HEK293T (cell line): ENCODE results near the gene TANK.
"Not testable (repeated sequence)": the region's sequence is repeated elsewhere in the genome, so short reads cannot be mapped to it uniquely, and the experiment has no call there.

Source experiments
- CTCF ChIA-PET: fragments of 350-600 bp; formaldehyde crosslinking; extraction: SDS; loops from one replicate; lab custom pipeline; 2021; ENCODE audit warnings: antibody characterized with exemption, inconsistent platforms; lab: Yijun Ruan, JAX
- POLR2A ChIA-PET: fragments of 350-600 bp; formaldehyde crosslinking; extraction: SDS; loops from one replicate; lab custom pipeline; 2020; ENCODE audit warnings: antibody characterized with exemption, inconsistent platforms; lab: Yijun Ruan, JAX
- DNase-seq: peaks from one replicate; pipeline ENCODE4 v3.0.0; 2012; ENCODE audit warnings: mixed read lengths; ENCODE audit errors: extremely low spot score
- ARNT ChIP-seq: fragments of 450-650 bp; IDR thresholded peaks from 2 replicates; pipeline ENCODE4 v1.6.1; 2017; ENCODE audit warnings: mild to moderate bottlenecking
- BHLHE40 ChIP-seq: fragments of 450-650 bp; IDR thresholded peaks from 2 replicates; pipeline ENCODE4 v1.6.1; 2016; ENCODE audit warnings: mild to moderate bottlenecking, moderate library complexity, borderline replicate concordance
- CTBP1 ChIP-seq: fragments of 450-650 bp; IDR thresholded peaks from 2 replicates; pipeline ENCODE4 v1.6.1; 2016; ENCODE audit warnings: borderline replicate concordance
- ELF4 ChIP-seq: fragments of 450-650 bp; IDR thresholded peaks from 2 replicates; pipeline ENCODE4 v1.6.1; 2017; ENCODE audit warnings: antibody characterized with exemption
- FOXA1 ChIP-seq: fragments of 450-650 bp; IDR thresholded peaks from 2 replicates; pipeline ENCODE4 v1.6.1; 2016; ENCODE audit warnings: mild to moderate bottlenecking
- FOXK2 ChIP-seq: fragments of 450-650 bp; IDR thresholded peaks from 2 replicates; pipeline ENCODE4 v1.6.1; 2016; ENCODE audit warnings: mild to moderate bottlenecking
- FOXM1 ChIP-seq: fragments of 450-650 bp; IDR thresholded peaks from 2 replicates; pipeline ENCODE4 v1.6.1; 2017; ENCODE audit warnings: mild to moderate bottlenecking, borderline replicate concordance
- HDGF ChIP-seq: fragments of 450-650 bp; IDR thresholded peaks from 2 replicates; pipeline ENCODE4 v1.6.1; 2017; ENCODE audit warnings: antibody characterized with exemption, borderline replicate concordance
- L3MBTL2 ChIP-seq: fragments of 450-650 bp; conservative IDR thresholded peaks from 2 replicates; pipeline ENCODE4 v1.6.1; 2016; ENCODE audit warnings: mild to moderate bottlenecking
- LEF1 ChIP-seq: fragments of 450-650 bp; IDR thresholded peaks from 2 replicates; pipeline ENCODE4 v1.6.1; 2017; ENCODE audit warnings: mild to moderate bottlenecking, borderline replicate concordance
- NFRKB ChIP-seq: fragments of 450-650 bp; IDR thresholded peaks from 2 replicates; pipeline ENCODE4 v1.6.1; 2016; ENCODE audit warnings: mild to moderate bottlenecking, moderate library complexity
- SP1 ChIP-seq: fragments of 450-650 bp; IDR thresholded peaks from 2 replicates; pipeline ENCODE4 v1.6.1; 2017
- SUZ12 ChIP-seq: fragments of 450-650 bp; IDR thresholded peaks from 2 replicates; pipeline ENCODE4 v1.6.1; 2016; ENCODE audit warnings: mild to moderate bottlenecking
- TARDBP ChIP-seq: fragments of 450-650 bp; IDR thresholded peaks from 2 replicates; pipeline ENCODE4 v1.6.1; 2016
- ZNF384 ChIP-seq: fragments of 450-650 bp; IDR thresholded peaks from 2 replicates; pipeline ENCODE4 v1.6.1; 2016
- TF ChIP-seq, protein P1 (sequence below): fragments of 450-650 bp; IDR thresholded peaks from 2 replicates; pipeline ENCODE4 v1.6.1; 2016

TANK gene

DNA sequence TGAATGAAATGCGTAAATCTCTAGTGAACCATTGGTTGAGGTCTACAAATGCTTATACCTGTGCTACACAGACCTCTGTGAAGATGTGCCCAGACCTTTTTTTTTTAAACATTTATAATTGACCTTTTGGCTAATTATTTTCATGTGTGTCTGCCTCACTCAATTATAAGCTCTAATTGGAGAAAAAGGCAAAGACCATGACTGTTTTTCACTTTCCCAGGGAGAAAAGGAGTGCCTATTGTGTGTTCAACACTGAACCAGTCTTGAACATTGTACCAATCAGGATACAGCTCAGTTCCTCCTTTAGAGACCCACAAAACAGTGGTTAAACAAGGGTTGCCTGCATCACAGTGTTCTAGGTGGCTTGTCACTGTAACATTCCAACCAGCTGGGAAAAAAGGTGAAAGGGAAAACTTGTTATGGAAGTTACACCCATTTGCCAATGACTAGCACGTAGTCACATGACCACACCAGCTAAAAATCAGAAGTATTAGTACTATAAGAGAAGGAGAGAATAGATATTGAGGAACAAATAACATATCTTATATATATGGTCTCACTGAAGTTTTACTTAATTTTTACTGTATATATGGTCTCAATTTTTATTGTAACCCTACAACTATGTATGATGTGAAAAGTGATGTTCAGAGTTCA is 13.4 kb downstream of the TANK start:
- no peak for DNase-seq
- ChIA-PET POLR2A (no interaction called here), CTCF (no interaction called here)
- TF ChIP-seq HDGF (no peak), FOXA1 (no peak), TARDBP (no peak), FOXK2 (no peak), NFRKB (no peak)

DNA sequence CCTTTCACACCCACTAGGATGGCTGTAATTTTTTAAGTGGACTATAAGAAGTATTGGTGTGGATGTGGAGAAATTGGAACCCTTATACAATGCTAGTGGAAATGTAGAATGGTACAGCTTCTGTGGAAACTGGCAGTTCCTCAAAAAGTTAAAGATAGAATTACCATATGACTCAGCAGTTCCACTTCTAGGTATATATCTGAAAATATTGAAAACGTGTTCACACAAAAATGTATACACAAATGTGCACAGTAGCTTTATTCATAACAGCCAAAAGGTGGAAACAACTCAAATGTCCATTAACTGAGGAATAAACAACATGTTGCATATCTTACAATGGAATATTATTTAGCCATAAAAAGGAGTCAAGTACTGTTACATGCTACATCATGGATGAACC is 17.7 kb downstream of the TANK start:
- CTCF ChIA-PET, result no interaction called here
- TF ChIP-seq FOXA1 (no peak), TARDBP (no peak), CTBP1 (no peak), LEF1 (no peak), FOXK2 (no peak), ZNF384 (no peak), HDGF (no peak), SUZ12 (no peak), ARNT (no peak), FOXM1 (no peak), L3MBTL2 (no peak), SP1 (no peak), BHLHE40 (no peak), NFRKB (no peak), ELF4 (no peak)
- TF ChIP-seq, protein P1, sequence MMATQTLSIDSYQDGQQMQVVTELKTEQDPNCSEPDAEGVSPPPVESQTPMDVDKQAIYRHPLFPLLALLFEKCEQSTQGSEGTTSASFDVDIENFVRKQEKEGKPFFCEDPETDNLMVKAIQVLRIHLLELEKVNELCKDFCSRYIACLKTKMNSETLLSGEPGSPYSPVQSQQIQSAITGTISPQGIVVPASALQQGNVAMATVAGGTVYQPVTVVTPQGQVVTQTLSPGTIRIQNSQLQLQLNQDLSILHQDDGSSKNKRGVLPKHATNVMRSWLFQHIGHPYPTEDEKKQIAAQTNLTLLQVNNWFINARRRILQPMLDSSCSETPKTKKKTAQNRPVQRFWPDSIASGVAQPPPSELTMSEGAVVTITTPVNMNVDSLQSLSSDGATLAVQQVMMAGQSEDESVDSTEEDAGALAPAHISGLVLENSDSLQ, result no peak
- POLR2A ChIA-PET, result no interaction called here
- no peak for DNase-seq

DNA sequence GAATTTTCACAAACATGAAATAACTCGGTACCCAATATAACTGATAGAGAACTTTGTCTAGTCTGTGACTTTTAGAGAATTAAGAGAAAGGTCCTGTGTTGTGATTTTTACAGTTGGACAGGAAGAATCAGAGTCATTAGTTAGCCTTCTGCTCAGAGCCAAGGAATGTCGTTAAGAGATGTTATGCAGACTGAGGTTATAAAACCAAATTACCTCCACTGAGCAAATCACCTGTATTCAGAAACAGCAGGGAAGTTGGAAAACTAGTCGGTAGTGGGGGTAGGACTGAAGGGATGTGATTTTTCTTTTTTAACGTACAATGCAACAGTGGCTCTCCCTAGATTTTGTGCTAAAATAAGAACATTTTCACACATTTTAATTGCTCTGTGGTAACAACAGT is 18.5 kb downstream of the TANK start:
- ChIA-PET CTCF (no interaction called here), POLR2A (no interaction called here)
- no peak for DNase-seq
- TF ChIP-seq SP1 (no peak), CTBP1 (no peak), HDGF (no peak), SUZ12 (no peak), FOXA1 (no peak), ELF4 (no peak), NFRKB (no peak), BHLHE40 (no peak), ARNT (no peak), FOXM1 (no peak), ZNF384 (no peak), L3MBTL2 (no peak), FOXK2 (no peak), TARDBP (no peak), LEF1 (no peak)
- TF ChIP-seq, protein P1, result no peak

DNA sequence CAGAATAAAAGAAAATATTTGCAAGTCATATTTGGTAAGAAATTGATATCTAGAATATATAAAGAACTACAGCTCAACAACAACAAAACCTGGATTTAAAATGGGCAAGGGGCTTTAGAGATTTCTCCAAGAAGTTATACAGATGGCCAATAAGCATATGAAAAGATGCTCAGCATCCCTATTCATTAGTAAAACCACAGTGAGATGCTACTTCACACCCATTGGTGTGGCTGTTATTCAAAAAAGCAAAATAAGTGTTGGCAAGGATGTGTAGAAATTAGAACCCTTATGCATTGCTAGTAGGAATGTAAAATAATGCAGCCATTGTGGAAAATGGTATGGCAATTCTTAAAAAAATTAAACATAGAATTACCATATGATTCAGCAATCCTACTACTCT is 29.8 kb downstream of the TANK start:
- DNase-seq, result no peak
- ChIA-PET CTCF (no interaction called here), POLR2A (no interaction called here)
- TF ChIP-seq ZNF384 (no peak), ARNT (no peak), FOXA1 (no peak), ELF4 (no peak), HDGF (no peak), FOXK2 (no peak)

DNA sequence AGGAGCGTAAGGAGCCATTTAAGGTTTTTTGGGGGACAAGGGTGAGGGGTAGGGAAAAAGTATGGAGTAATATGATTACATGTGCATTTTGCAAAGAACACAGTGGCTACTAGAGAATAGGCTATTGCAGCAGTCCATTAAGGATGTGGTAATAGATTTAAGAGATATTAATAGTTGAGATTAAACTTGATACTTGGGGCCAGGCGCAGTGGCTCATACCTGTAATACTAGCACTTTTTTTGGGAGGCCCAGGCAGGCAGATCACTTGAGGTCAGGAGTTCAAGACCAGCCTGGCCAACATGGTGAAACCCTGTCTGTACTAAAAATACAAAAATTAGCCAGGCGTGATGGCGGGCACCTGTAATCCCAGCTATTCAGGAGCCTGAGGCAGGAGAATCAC is 35.4 kb downstream of the TANK start:
- DNase-seq, POLR2A ChIA-PET, CTCF ChIA-PET: not testable (repeated sequence)

DNA sequence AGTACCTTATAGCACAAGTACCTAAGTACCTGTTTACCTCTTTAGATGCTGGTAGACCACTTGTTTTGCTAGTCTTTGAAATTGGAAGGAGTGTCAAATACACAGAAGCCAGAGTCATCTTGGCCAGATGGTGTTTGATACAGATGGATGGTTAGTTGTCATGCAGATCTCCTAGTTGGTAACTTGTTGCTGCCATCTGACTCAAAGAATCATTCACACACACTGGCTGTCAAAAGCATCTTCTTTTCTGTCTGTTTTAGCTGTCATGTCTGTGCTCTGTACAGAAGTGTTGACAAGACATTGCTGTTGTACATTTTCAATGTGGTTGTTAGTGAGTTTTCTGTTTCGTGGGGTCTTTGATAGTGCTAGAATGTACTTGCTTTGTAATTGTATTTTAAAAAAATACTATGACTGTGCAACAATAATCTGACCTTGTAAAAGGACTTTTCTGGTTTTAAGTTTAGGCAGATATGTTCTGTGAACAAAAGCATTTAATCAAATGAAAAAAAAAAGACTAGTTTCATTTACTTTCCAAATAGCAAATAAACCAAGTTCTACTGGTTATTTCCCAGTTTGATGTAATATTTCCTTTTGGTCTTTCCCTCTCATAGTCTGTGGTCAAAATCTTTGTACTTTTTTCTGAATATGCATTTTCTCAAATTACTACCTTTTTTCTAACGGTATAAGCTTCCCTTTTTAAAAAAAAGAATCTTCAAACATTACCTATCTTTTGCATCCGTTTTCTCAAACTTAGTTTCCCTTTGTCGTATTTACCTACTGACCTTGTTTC is 39.9 kb downstream of the TANK start:
- CTCF ChIA-PET, result no interaction called here
- no peak for DNase-seq
- POLR2A ChIA-PET, result no interaction called here
- no peak for TF ChIP-seq HDGF
- TF ChIP-seq FOXM1, result no peak
- TF ChIP-seq, protein P1, result no peak
- no peak for TF ChIP-seq TARDBP
- no peak for TF ChIP-seq ELF4
- TF ChIP-seq BHLHE40, result no peak
- TF ChIP-seq L3MBTL2, result no peak
- no peak for TF ChIP-seq ARNT
- TF ChIP-seq LEF1, result no peak
- TF ChIP-seq FOXK2, result no peak
- TF ChIP-seq NFRKB, result no peak
- TF ChIP-seq CTBP1, result no peak
- TF ChIP-seq SP1, result no peak
- TF ChIP-seq ZNF384, result no peak
- TF ChIP-seq SUZ12, result no peak
- no peak for TF ChIP-seq FOXA1
